CD4-positive, alpha-beta T cell (primary cell): ENCODE results near the gene RNU4-1. TPM values are rescaled to one million over a fixed set of nuclear protein-coding genes. Genes with fewer than 3 reads are reported as not detected.
"Not testable (repeated sequence)": the region's sequence is repeated elsewhere in the genome, so short reads cannot be mapped to it uniquely, and the experiment has no call there.

Source experiments
- ATAC-seq: fragments of 200-7000 bp; cut with Tn5 transposase; one replicate; pipeline ENCODE4 v1.10.0; 2022; ENCODE audit warnings: mild to moderate bottlenecking; ENCODE audit not compliant: poor library complexity
- CTCF ChIA-PET: fragments of 350-600 bp; sonication (Branson Sonifier 250); formaldehyde crosslinking; loops from one replicate; lab custom pipeline; 2021; ENCODE audit warnings: antibody characterized with exemption, inconsistent platforms; lab: Charles Lee
- POLR2A ChIA-PET: fragments of 350-600 bp; sonication (Branson Sonifier 250); formaldehyde crosslinking; loops from one replicate; lab custom pipeline; 2021; ENCODE audit warnings: antibody characterized with exemption, inconsistent platforms; lab: Charles Lee
- DNase-seq, 14 experiments: peaks; one replicate each; pipeline ENCODE4 v3.0.0-alpha.2; 2013 to 2020; ENCODE audit warnings: mixed read lengths in 2 of 14
- H3K27ac ChIP-seq, 2 donors: one replicate each; pipeline versions ENCODE4 v1.5.1 to v1.7.0; 2013; ENCODE audit warnings: low read length in 2 of 2, low read depth in 1 of 2, mild to moderate bottlenecking in 1 of 2
- H3K27me3 ChIP-seq, 2 experiments: 1 replicate in 1 of 2; 2 replicates in 1 of 2; pipeline versions ENCODE4 v1.6.1 to v1.7.0; 2013; ENCODE audit warnings: low read length in 2 of 2, control low read depth in 1 of 2, mild to moderate bottlenecking in 1 of 2, moderate library complexity in 1 of 2; ENCODE audit not compliant: insufficient read depth in 2 of 2, control insufficient read depth in 1 of 2
- H3K36me3 ChIP-seq: one replicate; pipeline ENCODE4 v1.6.1; 2013; ENCODE audit warnings: low read length, control low read depth; ENCODE audit not compliant: insufficient read depth
- H3K4me1 ChIP-seq: one replicate; pipeline ENCODE4 v1.6.1; 2013; ENCODE audit warnings: low read length, control low read depth; ENCODE audit not compliant: insufficient read depth
- H3K4me3 ChIP-seq: one replicate; pipeline ENCODE4 v1.5.1; 2013; ENCODE audit warnings: mild to moderate bottlenecking, low read length, moderate library complexity
- H3K9me3 ChIP-seq, 2 experiments: 1 replicate in 1 of 2; 2 replicates in 1 of 2; pipeline versions ENCODE4 v1.6.1 to v1.7.0; 2013; ENCODE audit warnings: low read length in 2 of 2, mild to moderate bottlenecking in 2 of 2, control low read depth in 1 of 2, moderate library complexity in 1 of 2; ENCODE audit not compliant: control insufficient read depth in 1 of 2, insufficient read depth in 1 of 2
- H3K27ac Mint-ChIP-seq: one replicate; pipeline ENCODE4 v1.8.0; 2020; ENCODE audit warnings: mixed read lengths
- H3K27me3 Mint-ChIP-seq: one replicate; pipeline ENCODE4 v1.8.0; 2021; ENCODE audit warnings: mixed read lengths
- H3K36me3 Mint-ChIP-seq: one replicate; pipeline ENCODE4 v1.8.0; 2021; ENCODE audit warnings: low read depth, mixed read lengths
- H3K4me1 Mint-ChIP-seq: one replicate; pipeline ENCODE4 v1.8.0; 2021; ENCODE audit warnings: low read depth, mixed read lengths
- H3K4me3 Mint-ChIP-seq: one replicate; pipeline ENCODE4 v1.8.0; 2020; ENCODE audit warnings: mild to moderate bottlenecking, mixed read lengths
- H3K9me3 Mint-ChIP-seq: one replicate; pipeline ENCODE4 v1.8.0; 2020; ENCODE audit warnings: mixed read lengths
- CTCF ChIP-seq: fragments of 200-600 bp; IDR thresholded peaks from one replicate; pipeline ENCODE4 v1.8.0; 2022; ENCODE audit warnings: antibody characterized with exemption, mild to moderate bottlenecking
- intact Hi-C, 2 experiments: fragments of 100-400 bp; cut with DNase I in 1 of 2; cut with micrococcal nuclease in 1 of 2; formaldehyde crosslinking; loops; one replicate each; pipeline versions ENCODE4 v1.15.1 to v1.9.0; 2023 to 2025; cut with DNase I, micrococcal nuclease
- total RNA-seq, 174 experiments: library from RNA in 2 of 174; stranded (reverse) in 2 of 174; gene quantifications; one replicate each; pipeline ENCODE4 v1.2.3 and lab custom pipeline; 2021 to 2026

RNU4-1 gene
- total RNA-seq, 2 experiments from 2014 or later, result 913 to 1,035 TPM

- TF ChIP-seq CTCF, result no peak
- Mint-ChIP-seq H3K4me1 (peaks cover 89% of the 10 kb centered on the region), H3K27ac (peak overlapping the region; percentile 95), H3K4me3 (peak overlapping the region; percentile 43), H3K36me3 (peaks cover 61% of the 10 kb centered on the region), H3K9me3 (no peaks in the 10 kb centered on the region), H3K27me3 (no peaks in the 10 kb centered on the region)
- ChIA-PET POLR2A (interaction anchor here (1.8 to 14.3 kb wide), 4 partner anchors 9 to 58 kb away, joined by 8 to 198 read pairs (median 12); partner anchors contain the start of genes RNU4-1, RNU4-2 and RPLP0), CTCF (interaction anchor here (3.3 kb wide), 1 partner anchor 30 kb away, joined by 13 read pairs; no protein-coding TSS in a partner anchor)
- DNase-seq (no peak), ATAC-seq (no peak)
- no peak overlapping the region for H3K4me3 ChIP-seq
- H3K27me3 ChIP-seq, result no peaks in the 10 kb centered on the region
- peaks cover 98% of the 10 kb centered on the region for H3K4me1 ChIP-seq
- H3K27ac ChIP-seq, result no peak overlapping the region
- peaks cover 31% of the 10 kb centered on the region for H3K36me3 ChIP-seq
- H3K9me3 ChIP-seq, result no peaks in the 10 kb centered on the region
- intact Hi-C loops, result no loop called here
Observed at GRCh38 chr12:120258323-120258896, 34.6 kb downstream of the RNU4-1 start.

DNA sequence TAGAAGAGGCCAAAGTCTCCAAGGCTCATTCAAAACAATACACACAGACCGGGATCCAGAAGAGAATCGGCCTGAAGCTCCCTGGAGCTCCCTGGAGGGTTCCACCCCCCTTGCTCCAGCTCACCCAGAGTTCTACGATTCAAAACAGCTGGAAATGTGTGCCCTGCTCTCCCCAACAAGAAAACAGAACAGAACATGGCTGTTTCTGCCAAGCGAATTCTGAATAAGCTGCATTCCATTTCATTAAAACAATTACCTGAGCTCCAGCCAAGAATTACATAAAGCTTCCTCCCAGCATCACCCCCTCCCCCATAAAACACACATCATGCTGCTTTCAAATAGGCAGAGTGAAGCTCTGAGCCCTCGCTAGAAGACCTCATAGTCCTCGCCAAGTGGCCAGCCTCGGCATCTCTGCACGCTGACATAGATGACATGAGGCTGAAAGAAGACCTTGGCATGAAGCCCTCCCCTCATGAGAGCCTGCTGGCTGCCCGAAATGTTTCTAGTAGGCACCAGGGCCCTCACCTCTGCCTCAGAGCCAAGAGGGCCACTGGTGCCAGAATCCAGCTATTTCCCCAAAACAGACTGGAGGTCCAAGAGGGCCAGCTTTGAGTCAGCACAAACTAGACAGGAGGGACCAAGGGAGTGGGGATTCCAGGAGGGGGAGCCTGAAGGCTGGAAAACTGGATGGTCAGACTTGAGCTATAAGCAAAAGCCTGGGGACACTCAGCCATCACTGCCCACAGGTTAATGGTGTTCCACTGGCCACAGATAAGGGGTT lies 35.8 kb downstream of the RNU4-1 start:
- ATAC-seq, result no peak
- Mint-ChIP-seq H3K4me1 (peaks cover 89% of the 10 kb centered on the region), H3K36me3 (peaks cover 55% of the 10 kb centered on the region), H3K4me3 (peak overlapping the region; percentile 77), H3K27me3 (no peaks in the 10 kb centered on the region), H3K9me3 (no peaks in the 10 kb centered on the region), H3K27ac (peak overlapping the region; percentile 95)
- peaks cover 31% of the 10 kb centered on the region for H3K36me3 ChIP-seq
- intact Hi-C loops, result no loop called here
- peak in 1 of 14 experiments; percentile 27 for DNase-seq
- peak overlapping the region; percentile 33 to 51 for H3K27ac ChIP-seq
- H3K9me3 ChIP-seq, result no peaks in the 10 kb centered on the region
- POLR2A ChIA-PET, result interaction anchor here (0.6 to 14.3 kb wide), 6 partner anchors 8 to 57 kb away, joined by 3 to 198 read pairs (median 11); partner anchors contain the start of genes PXN, RNU4-1, RNU4-2 and RPLP0
- H3K27me3 ChIP-seq, result no peaks in the 10 kb centered on the region
- no peak for TF ChIP-seq CTCF
- H3K4me1 ChIP-seq, result peaks cover 97% of the 10 kb centered on the region
- CTCF ChIA-PET, result interaction anchor here (1.4 to 3.3 kb wide), 4 partner anchors 9 to 56 kb away, joined by 3 to 13 read pairs (median 7); partner anchors contain the start of genes PXN and RPLP0
- H3K4me3 ChIP-seq, result no peak overlapping the region

GRCh38 chr12:120254809-120255208 lies 38.2 kb downstream of the RNU4-1 start:
- H3K36me3 ChIP-seq, result peaks cover 18% of the 10 kb centered on the region
- H3K27ac Mint-ChIP-seq, result peak overlapping the region; percentile 95
- ChIA-PET CTCF (interaction anchor here (1.0 to 6.0 kb wide), 4 partner anchors 8 to 26 kb away, joined by 3 to 52 read pairs (median 18); partner anchors contain the start of gene PXN), POLR2A (interaction anchor here (1.5 to 10.5 kb wide), 5 partner anchors 9 to 37 kb away, joined by 3 to 220 read pairs (median 143); partner anchors contain the start of genes PXN, RNU4-1 and RNU4-2)
- H3K27me3 ChIP-seq, result no peaks in the 10 kb centered on the region
- H3K4me1 Mint-ChIP-seq, result peaks cover 82% of the 10 kb centered on the region
- peak overlapping the region; percentile 74 for H3K4me3 Mint-ChIP-seq
- no peak overlapping the region for H3K4me3 ChIP-seq
- peaks cover 97% of the 10 kb centered on the region for H3K4me1 ChIP-seq
- no peaks in the 10 kb centered on the region for H3K9me3 ChIP-seq
- no peak for TF ChIP-seq CTCF
- peak overlapping the region; percentile 45 to 68 for H3K27ac ChIP-seq
- DNase-seq (peak in 2 of 14 experiments; percentile 31 to 54), ATAC-seq (no peak)
- H3K9me3 Mint-ChIP-seq, result no peaks in the 10 kb centered on the region
- intact Hi-C loops, result no loop called here
- no peaks in the 10 kb centered on the region for H3K27me3 Mint-ChIP-seq
- peaks cover 44% of the 10 kb centered on the region for H3K36me3 Mint-ChIP-seq

DNA sequence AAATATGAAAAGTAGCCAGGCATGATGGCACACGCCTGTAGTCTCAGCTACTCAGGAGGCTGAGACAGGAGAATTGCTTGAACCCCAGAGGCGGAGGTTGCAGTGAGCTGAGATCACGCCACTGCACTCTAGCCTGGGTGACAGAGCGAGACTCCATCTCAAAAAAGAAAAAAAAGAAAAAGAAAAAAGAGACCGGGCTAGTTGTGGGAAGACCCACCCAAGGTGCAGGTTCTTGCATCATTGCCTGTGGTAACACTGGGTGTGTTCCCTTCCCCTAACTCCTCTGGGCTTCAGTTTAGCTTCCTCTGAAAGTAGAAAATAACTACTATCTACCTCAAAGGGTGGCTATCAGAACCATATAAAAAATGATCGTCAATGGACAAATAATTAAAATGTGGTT lies 39.7 kb downstream of the RNU4-1 start:
- CTCF ChIA-PET, result interaction anchor here (1.7 to 6.0 kb wide), 3 partner anchors 12 to 25 kb away, joined by 9 to 52 read pairs (median 33); partner anchors contain the start of gene PXN
- H3K4me1 ChIP-seq, result peaks cover 97% of the 10 kb centered on the region
- peaks cover 85% of the 10 kb centered on the region for H3K4me1 Mint-ChIP-seq
- H3K4me3 ChIP-seq, result peak overlapping the region; percentile 39
- H3K36me3 Mint-ChIP-seq, result peaks cover 43% of the 10 kb centered on the region
- peaks cover 19% of the 10 kb centered on the region for H3K36me3 ChIP-seq
- peak overlapping the region; percentile 95 for H3K27ac Mint-ChIP-seq
- DNase-seq, result peak in 10 of 14 experiments; percentile 31 to 89 (median 58)
- POLR2A ChIA-PET, result interaction anchor here (1.0 to 10.5 kb wide), 9 partner anchors 11 to 1973 kb away, joined by 3 to 220 read pairs (median 65); partner anchors contain the start of genes PXN, RNU4-1, RNU4-2 and RPLP0
- H3K9me3 Mint-ChIP-seq, H3K27me3 Mint-ChIP-seq, H3K27me3 ChIP-seq, H3K9me3 ChIP-seq: not testable (repeated sequence)
- H3K4me3 Mint-ChIP-seq, result peak overlapping the region; percentile 81
- peak overlapping the region; percentile 45 to 68 for H3K27ac ChIP-seq
- intact Hi-C loops, result loop anchor here in 1 of 2 experiments (1.0 kb wide), 1 partner anchor 22 kb away; no protein-coding TSS in a partner anchor
- ATAC-seq, result peak; percentile 50
